HepG2 (cell line): ENCODE measurements around the gene MBTPS1.

Experiments used
- CEBPB ChIP-seq: IDR thresholded peaks from 2 replicates; pipeline ENCODE4 v1.6.1; 2011; ENCODE audit warnings: low read depth, low read length, improper control_type of control experiment, borderline replicate concordance
- MEF2D ChIP-seq: sonication (generic); formaldehyde crosslinking; IDR thresholded peaks from 2 replicates; pipeline ENCODE4 v1.5.1; 2020; ENCODE audit warnings: mild to moderate bottlenecking, missing genetic modification reagents
- RELA ChIP-seq: sonication (generic); formaldehyde crosslinking; IDR thresholded peaks from 2 replicates; pipeline ENCODE4 v1.4.0; 2020; ENCODE audit warnings: missing genetic modification reagents
- RFX3 ChIP-seq: IDR thresholded peaks from 2 replicates; pipeline ENCODE4 v1.6.1; 2016; ENCODE audit warnings: missing biosample characterization, missing genetic modification reagents
- SAFB2 ChIP-seq: sonication (generic); formaldehyde crosslinking; IDR thresholded peaks from 2 replicates; pipeline ENCODE4 v1.5.1; 2020; ENCODE audit warnings: missing genetic modification reagents, low read depth, mild to moderate bottlenecking, borderline replicate concordance
- TAF1 ChIP-seq: sonication (generic); formaldehyde crosslinking; IDR thresholded peaks from 2 replicates; pipeline ENCODE4 v1.4.0; 2020; ENCODE audit warnings: missing genetic modification reagents
- ZNF713 ChIP-seq: sonication (generic); formaldehyde crosslinking; IDR thresholded peaks from 2 replicates; pipeline ENCODE4 v1.4.0; 2020; ENCODE audit warnings: mild to moderate bottlenecking, missing genetic modification reagents
- ZNF747 ChIP-seq: sonication (generic); formaldehyde crosslinking; IDR thresholded peaks from 2 replicates; pipeline ENCODE4 v1.8.1; 2023; ENCODE audit warnings: missing genetic modification reagents, mild to moderate bottlenecking, borderline replicate concordance

GRCh38 chr16:84020353-84020752, 96.4 kb downstream of the MBTPS1 start:
- TF ChIP-seq MEF2D (CRISPR knock-in tag) (no peak), SAFB2 (CRISPR knock-in tag) (no peak), RFX3 (CRISPR knock-in tag) (no peak), ZNF747 (CRISPR knock-in tag) (no peak), CEBPB (no peak), ZNF713 (CRISPR knock-in tag) (no peak), RELA (CRISPR knock-in tag) (no peak), TAF1 (CRISPR knock-in tag) (no peak)
